Large intestine (tissue), 3 donors: ENCODE data around the gene FRS3. TPM values are rescaled to one million over a fixed set of nuclear protein-coding genes. Genes with fewer than 3 reads are reported as not detected.

ENCODE experiments used
- DNase-seq, 2 donors: peaks; one replicate each; pipeline versions ENCODE4 v3.0.0 to v3.0.0-alpha.2; 2013
- H3K27ac ChIP-seq: one replicate; pipeline ENCODE4 v1.5.1; 2013; ENCODE audit warnings: low read length
- H3K27me3 ChIP-seq: 2 replicates; pipeline ENCODE4 v1.6.1; 2013; ENCODE audit warnings: low read length; ENCODE audit not compliant: control insufficient read depth, insufficient read depth
- H3K36me3 ChIP-seq: 2 replicates; pipeline ENCODE4 v1.6.1; 2013; ENCODE audit warnings: low read length; ENCODE audit not compliant: control insufficient read depth, insufficient read depth
- H3K4me1 ChIP-seq: one replicate; pipeline ENCODE4 v1.6.1; 2013; ENCODE audit warnings: low read length; ENCODE audit not compliant: control insufficient read depth, insufficient read depth
- H3K4me3 ChIP-seq: one replicate; pipeline ENCODE4 v1.5.1; 2013; ENCODE audit warnings: low read length
- H3K9me3 ChIP-seq: one replicate; pipeline ENCODE4 v1.6.1; 2013; ENCODE audit warnings: mild to moderate bottlenecking, low read depth, low read length, moderate library complexity; ENCODE audit not compliant: control insufficient read depth
- WGBS: methylation state at CpG from one replicate; pipeline ENCODE4 v1.1.5; 2013; ENCODE audit warnings: low lambda C conversion rate; ENCODE audit not compliant: insufficient coverage; 5-methylcytosine and 5-hydroxymethylcytosine counted together
- polyA plus RNA-seq: library from polyadenylated mRNA; unstranded; fragments of 120-200 nt; gene quantifications from one replicate; pipeline ENCODE4 v1.2.1, GENCODE V29; 2013

Gene FRS3
- polyA plus RNA-seq, 1 donor, result 5.9 TPM

DNA sequence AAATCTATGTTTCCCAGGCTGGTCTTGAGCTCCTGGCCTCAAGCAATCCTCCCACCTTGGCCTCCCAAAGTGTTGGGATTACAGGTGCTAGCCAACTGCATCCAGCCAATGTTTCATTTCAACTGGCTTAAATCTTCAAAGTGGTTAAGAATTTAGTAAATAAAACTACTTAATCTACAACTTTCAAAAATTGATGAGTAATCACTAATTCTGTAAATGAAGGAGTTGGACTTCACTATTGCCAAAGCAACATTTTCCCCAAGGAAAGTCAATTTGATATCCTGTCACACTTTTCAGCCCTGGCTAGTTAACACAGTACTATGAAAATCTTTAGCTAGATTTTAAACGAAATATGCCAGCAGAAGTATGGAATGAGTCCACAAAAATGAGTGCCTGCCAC is 11.6 kb upstream of the FRS3 start:
- H3K27me3 ChIP-seq, result no peaks in the 10 kb centered on the region
- WGBS, result no CpG with 5 or more reads among the region's 1 CpG

DNA sequence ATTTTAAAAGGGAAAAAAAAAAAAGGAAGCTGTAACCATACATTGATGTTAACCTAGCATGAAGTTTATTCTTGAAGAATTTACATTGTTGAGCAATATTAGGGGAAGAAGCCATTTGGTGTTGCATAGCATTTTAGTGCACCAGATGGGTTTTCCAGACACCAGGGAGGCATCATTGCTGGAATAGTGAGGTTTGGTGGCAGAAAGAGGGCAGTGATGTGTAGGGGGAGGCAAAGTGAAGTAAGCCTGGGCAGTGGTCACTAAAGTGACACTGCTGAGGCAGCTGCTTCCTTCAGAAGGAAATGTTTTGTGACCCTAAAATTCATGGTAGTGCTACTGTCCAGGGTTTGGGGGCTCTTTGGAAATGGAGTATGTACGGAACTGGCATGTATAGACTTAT is 10.3 kb upstream of the FRS3 start:
- peaks cover 28% of the 10 kb centered on the region for H3K36me3 ChIP-seq
- DNase-seq, result no peak
- no peak overlapping the region for H3K27ac ChIP-seq
- WGBS, result no CpG with 5 or more reads among the region's 1 CpG
- H3K9me3 ChIP-seq, result no peaks in the 10 kb centered on the region
- H3K4me3 ChIP-seq, result no peak overlapping the region
- peaks cover 9% of the 10 kb centered on the region for H3K4me1 ChIP-seq
- H3K27me3 ChIP-seq, result no peaks in the 10 kb centered on the region

More for the DNA sequence above, 11.6 kb upstream of the FRS3 start:
- Histone ChIP-seq H3K27ac (no peak overlapping the region), H3K4me3 (no peak overlapping the region), H3K9me3 (no peaks in the 10 kb centered on the region), H3K4me1 (no peaks in the 10 kb centered on the region), H3K36me3 (peaks cover 36% of the 10 kb centered on the region)
- DNase-seq, result no peak

DNA sequence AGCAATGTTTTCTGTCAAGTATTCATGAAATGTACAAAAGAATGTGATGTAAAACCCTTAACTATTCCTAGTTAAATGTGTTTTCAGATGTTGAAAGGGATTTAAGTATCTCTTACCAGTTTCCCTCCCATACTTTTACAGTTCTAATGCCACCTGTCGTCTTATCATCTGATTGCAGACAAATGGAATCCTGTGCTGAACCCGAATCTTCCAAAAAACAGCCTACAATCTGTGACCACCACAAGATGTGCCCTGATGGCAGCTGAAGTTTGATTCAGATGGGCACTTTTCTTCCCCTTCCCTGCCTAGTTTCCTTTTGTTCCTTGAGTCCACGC is 9.7 kb upstream of the FRS3 start:
- no peak for DNase-seq
- Histone ChIP-seq H3K4me1 (peaks cover 9% of the 10 kb centered on the region), H3K27ac (no peak overlapping the region), H3K27me3 (no peaks in the 10 kb centered on the region), H3K4me3 (no peak overlapping the region), H3K36me3 (peaks cover 28% of the 10 kb centered on the region), H3K9me3 (no peaks in the 10 kb centered on the region)
- 82% methylated on average over 2 of the region's 3 CpGs for WGBS

DNA sequence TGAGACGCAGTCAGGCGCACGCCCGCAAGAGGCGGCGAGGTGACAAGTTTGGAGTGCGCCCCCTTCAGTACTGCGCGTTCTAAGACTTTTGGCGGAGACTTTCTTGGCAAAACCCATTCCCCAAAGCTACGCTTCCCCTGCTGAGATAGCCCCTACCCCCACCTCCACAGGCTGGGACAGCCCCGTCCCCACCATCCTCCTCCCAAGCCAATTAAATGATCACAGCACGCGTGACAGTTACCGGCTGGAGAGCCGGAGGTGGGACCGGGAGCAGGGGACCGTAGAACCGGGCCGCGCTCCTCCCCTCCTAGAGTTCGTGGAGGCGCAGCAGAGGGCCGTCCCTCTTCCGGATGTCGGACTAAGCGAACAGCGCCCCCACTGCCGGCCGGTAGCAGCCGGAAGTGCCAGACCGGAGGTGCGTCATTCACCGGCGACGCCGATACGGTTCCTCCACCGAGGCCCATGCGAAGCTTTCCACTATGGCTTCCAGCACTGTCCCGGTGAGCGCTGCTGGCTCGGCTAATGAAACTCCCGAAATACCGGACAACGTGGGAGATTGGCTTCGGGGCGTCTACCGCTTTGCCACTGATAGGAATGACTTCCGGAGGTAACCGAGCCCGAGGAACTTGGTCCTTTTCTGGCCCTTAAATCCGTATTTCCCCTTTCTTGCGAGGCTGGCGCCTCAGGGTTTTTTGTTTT is 7.7 kb upstream of the FRS3 start, which contains the start of gene TOMM6:
TSS of gene TOMM6 (plus strand) at position 476 of the 699 bp plus-strand sequence. CDS start at position 480, 4 bp downstream.
- Histone ChIP-seq H3K4me1 (peaks cover 9% of the 10 kb centered on the region), H3K4me3 (peak within 1 kb of the TSS; percentile 99), H3K27ac (peak within 1 kb of the TSS; percentile 88), H3K9me3 (no peaks in the 10 kb centered on the region), H3K36me3 (peaks cover 26% of the 10 kb centered on the region), H3K27me3 (no peaks in the 10 kb centered on the region)
- peak; percentile 94 to 96 for DNase-seq
- no CpG with 5 or more reads among the region's 55 CpGs for WGBS

DNA sequence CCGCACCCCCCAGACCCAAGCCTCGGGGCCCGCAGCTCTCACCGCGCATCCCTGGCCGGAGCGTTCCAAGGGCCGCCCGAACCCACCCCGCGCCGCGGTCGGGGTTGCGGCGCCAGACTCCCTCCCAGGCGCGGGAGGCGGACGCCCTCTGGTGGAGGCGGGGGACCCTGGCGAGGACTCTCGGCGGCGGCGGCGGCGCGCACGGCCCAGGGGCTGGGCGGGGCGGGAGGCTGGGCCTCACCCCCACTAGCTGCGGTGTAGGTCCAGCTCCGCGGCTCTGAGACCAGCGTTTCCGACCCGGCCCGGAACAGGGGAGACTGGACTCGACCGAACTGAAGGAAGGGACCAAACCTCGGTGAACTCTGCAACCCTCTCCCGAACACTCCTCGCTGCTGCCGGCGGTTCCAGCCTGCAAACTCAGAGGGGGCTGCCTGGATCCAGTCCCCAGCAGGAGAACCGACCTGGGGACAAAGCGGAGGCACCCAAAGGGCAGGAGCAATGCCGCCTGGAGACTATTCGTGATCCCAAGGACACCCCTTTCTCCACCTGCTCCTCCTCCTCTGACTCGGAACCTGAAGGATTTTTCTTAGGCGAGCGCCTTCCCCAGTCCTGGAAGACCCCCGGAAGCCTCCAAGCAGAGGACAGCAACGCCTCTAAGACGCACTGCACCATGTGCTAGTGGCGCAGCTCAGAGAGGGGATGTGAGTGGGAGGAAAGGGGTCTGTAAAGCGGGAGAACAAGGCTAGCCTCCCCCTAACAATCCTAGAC is 6.9 kb upstream of the FRS3 start:
- H3K9me3 ChIP-seq, result no peaks in the 10 kb centered on the region
- WGBS, result no CpG with 5 or more reads among the region's 58 CpGs
- H3K27ac ChIP-seq, result peak overlapping the region; percentile 88
- H3K36me3 ChIP-seq, result peaks cover 20% of the 10 kb centered on the region
- peaks cover 9% of the 10 kb centered on the region for H3K4me1 ChIP-seq
- no peaks in the 10 kb centered on the region for H3K27me3 ChIP-seq
- H3K4me3 ChIP-seq, result peak overlapping the region; percentile 99
- peak; percentile 76 to 86 for DNase-seq

DNA sequence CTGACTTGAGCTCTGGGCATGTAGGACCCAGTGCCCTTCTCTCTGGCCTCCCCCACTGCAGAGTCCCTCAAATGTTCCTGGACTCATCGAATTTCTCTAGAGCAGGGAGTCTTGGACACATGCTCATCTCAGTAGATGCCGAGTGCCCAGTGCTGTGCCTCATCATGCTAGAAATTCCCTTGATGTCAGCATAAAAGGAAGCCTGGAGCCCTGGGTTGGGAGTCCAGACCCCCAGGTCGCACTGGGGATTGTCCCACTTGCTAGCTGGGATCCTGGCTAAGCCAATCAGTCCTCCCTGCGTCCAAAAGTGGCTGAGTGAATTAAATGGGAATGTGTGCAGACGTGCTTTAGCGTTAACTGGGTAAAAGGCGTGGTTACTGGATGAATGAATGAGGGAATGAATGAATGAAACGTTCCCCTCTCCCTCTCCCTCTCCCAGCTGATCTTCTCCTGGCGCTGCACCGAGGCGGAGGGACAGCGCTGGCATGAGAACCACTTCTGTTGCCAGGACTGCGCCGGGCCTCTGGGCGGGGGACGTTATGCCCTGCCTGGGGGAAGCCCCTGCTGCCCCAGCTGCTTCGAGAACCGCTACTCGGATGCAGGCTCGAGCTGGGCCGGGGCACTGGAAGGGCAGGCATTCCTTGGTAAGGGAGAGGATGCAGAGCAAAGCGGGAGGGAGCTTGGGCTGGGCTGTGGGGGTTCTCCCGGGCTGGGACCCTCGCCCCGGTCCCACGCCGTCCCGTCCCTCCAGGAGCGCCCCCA is 6.2 kb upstream of the FRS3 start:
- DNase-seq, result no peak
- H3K4me1 ChIP-seq, result peaks cover 12% of the 10 kb centered on the region
- H3K9me3 ChIP-seq, result no peaks in the 10 kb centered on the region
- peaks cover 15% of the 10 kb centered on the region for H3K36me3 ChIP-seq
- no CpG with 5 or more reads among the region's 29 CpGs for WGBS
- H3K4me3 ChIP-seq, result peak overlapping the region; percentile 44
- H3K27ac ChIP-seq, result no peak overlapping the region
- no peaks in the 10 kb centered on the region for H3K27me3 ChIP-seq

DNA sequence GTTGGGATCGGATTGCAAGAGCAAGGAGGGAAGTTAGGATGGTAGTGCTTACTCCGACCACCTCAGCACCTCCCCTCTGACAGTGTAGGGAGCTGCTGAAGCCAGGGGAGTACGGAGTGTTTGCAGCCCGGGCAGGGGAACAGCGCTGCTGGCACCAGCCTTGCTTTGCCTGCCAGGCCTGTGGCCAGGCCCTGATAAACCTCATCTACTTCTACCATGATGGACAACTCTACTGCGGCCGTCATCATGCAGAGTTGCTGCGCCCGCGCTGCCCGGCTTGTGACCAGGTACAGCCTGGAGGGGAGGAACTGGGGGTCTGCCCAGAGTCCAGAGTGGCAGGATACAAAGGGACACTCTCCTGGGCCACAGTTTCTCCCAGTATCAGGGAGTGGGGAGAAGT is 5.6 kb upstream of the FRS3 start:
- WGBS, result no CpG with 5 or more reads among the region's 11 CpGs
- H3K27ac ChIP-seq, result no peak overlapping the region
- H3K36me3 ChIP-seq, result peaks cover 11% of the 10 kb centered on the region
- peaks cover 12% of the 10 kb centered on the region for H3K4me1 ChIP-seq
- DNase-seq, result no peak
- no peaks in the 10 kb centered on the region for H3K9me3 ChIP-seq
- H3K27me3 ChIP-seq, result no peaks in the 10 kb centered on the region
- no peak overlapping the region for H3K4me3 ChIP-seq

DNA sequence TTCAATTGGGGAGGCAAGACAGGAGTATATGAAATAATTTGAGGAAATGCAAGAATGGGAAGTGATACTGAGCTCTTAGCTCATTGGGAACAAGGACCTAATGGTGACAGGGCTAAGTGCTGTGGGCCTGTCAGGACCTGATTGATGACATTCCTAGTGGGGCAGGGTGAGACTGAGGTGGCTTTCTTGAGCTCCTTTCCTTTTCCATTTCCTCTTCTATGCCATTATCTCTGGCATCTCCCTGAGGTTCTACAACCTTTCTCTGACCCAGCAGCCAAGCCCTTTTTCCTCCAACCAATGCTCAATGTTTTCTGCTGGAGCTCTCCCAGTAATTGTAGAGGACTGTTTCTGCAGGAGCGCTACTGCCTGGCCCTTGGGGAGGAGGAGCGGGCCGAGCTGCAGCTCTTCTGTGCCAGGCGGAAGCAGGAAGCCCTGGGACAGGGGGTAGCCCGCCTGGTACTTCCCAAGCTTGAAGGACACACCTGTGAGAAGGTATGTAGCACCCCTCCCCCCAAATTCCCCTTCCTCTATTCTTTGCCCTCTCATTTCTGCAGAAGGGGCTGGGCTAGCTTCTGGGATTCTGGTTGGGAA is 5.0 kb upstream of the FRS3 start:
- WGBS, result no CpG with 5 or more reads among the region's 5 CpGs
- no peak overlapping the region for H3K4me3 ChIP-seq
- no peak overlapping the region for H3K27ac ChIP-seq
- no peaks in the 10 kb centered on the region for H3K9me3 ChIP-seq
- peaks cover 12% of the 10 kb centered on the region for H3K4me1 ChIP-seq
- no peak for DNase-seq
- peaks cover 7% of the 10 kb centered on the region for H3K36me3 ChIP-seq
- no peaks in the 10 kb centered on the region for H3K27me3 ChIP-seq

DNA sequence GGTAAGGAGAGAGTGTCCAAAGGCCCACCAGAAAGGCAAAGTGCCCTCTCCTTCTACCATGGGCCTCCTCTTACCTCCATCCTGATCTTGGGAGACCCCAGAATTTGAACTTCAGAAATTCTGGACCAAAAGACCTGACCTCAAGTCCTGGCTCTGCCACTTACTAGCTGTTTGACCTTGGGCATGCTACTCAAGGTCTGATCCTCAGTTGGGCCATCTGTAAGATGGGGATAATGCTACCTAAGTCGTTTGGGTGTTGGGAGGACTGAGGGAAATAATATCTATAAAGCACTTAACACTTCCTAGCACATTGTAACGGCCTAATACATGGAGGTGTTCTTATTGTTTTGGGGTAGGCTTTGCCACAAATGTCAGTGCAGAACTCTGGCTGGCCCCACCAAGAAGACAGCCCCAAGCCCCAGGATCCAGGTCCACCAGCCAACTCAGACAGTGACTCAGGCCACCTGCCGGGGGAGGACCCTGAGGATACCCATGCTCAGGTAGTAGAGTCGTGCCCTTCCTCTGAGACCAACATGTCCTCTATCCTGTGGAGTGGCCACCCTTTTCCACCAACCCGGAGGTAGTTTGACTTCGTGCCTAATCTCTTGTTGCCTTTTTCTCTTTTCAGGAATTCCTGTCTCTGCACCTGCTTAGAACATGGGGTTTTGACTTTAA is 3.5 kb upstream of the FRS3 start:
- Histone ChIP-seq H3K4me1 (peaks cover 12% of the 10 kb centered on the region), H3K9me3 (no peaks in the 10 kb centered on the region), H3K27ac (no peak overlapping the region)

DNA sequence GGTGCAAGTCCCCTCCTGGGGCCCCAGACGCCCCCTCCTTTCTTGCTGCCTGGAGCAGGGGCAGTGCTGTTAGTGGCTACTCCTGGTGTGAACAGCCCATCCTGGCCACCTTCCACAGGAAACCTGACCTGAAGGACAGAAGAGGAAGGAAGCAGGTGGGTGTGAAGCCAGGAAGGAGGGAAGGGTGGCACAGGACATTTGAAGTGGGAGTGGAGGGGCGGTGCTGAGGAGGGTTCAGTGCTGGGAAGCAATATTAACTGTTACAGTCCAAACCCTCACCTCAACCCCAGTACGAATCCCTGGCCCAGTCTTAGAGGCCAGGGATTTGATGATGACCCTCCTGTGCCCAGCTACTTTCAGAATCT is 1.6 kb upstream of the FRS3 start:
- H3K27me3 ChIP-seq, result no peaks in the 10 kb centered on the region
- peaks cover 12% of the 10 kb centered on the region for H3K4me1 ChIP-seq
- peaks cover 6% of the 10 kb centered on the region for H3K36me3 ChIP-seq
- DNase-seq, result no peak
- no peaks in the 10 kb centered on the region for H3K9me3 ChIP-seq
- H3K4me3 ChIP-seq, result peak overlapping the region; percentile 76
- WGBS, result no CpG with 5 or more reads among the region's 3 CpGs
- no peak overlapping the region for H3K27ac ChIP-seq

More for the DNA sequence above, 3.5 kb upstream of the FRS3 start:
- no peak for DNase-seq
- H3K36me3 ChIP-seq, result no peaks in the 10 kb centered on the region
- H3K27me3 ChIP-seq, result no peaks in the 10 kb centered on the region
- H3K4me3 ChIP-seq, result no peak overlapping the region
- no CpG with 5 or more reads among the region's 6 CpGs for WGBS
